AG08395 (cell line): ENCODE results near the gene CDIP1.

ENCODE experiments used
- DNase-seq: peaks from one replicate; pipeline ENCODE4 v3.0.0; 2012; ENCODE audit warnings: mixed read lengths, low spot score

Gene CDIP1

DNA sequence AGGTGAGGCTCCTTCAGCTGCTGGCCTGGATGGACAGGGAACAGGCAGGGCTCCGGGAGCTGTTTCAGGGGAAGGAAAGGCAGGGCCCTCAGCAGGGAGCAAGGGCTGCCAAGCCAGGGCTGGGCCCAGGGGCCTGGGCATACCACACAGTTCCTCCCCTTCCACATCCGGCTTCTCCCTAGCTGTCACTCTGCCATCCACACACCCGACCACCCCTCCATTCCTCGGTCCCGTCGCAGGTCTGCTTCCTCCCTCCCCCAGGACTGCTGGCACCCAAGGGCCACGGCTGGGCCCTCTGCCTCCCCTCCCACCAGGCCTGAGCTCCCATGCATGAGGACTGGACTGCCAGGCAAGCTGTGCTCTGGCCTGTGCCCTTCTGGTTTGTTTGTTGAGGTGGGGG, 24.0 kb downstream of the CDIP1 start:
- no peak for DNase-seq

DNA sequence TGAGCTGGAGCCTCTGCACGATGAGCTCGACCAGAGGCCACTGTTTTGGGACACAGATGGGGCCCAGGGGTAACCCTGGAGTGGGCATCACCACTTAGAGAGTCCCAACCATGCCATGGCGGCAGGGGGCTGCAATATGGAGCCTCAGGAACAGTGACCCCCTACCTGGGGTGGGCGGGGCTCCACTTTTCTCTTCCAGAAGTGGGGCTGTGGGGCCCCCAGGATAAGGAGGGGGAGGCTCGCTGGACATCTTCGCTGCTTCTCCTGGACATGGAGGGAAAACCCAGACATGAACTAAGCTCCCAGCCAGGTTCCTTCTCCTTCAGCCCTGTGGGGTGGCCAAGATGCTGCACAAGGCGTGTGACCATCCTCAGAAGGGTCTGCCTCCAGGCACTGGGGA, 24.7 kb downstream of the CDIP1 start:
- DNase-seq = no peak

DNA sequence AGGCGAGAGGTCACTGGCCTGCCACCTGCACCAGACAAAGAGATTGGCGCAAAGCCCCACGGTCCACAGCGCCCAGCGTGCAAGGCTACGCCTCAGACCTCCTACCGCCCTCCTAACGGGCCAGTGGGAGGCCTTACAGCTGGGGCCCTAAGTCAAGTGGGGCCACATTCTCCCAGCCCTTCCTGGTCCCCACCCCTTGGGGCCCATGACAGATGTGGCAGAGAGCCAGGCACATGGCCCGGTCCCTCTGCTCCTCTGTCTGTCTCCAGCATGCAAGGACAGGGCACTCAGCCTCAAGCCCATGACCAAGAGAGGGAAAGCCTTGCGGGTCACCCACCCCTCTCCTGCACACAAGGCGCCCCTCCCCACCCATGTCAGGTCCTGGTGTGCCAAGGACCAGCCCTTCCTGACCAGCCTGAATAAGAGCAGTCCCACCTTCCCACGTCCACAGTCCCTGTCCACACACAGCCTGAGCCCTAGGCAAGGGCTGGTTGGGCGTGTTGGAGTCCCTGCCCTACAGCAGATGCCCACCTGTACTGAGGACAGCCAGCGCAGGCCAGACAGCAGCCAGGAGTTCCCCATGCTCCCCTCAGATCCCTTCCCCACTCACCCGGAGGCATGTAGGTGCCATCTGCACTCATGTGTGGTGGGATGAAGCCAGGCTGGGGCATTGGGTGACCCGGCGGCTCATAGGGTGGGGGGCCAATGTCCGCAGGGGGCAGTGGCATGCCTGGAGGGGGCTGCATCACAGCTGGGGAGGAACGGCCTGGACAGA, 25.3 kb downstream of the CDIP1 start:
- no peak for DNase-seq

DNA sequence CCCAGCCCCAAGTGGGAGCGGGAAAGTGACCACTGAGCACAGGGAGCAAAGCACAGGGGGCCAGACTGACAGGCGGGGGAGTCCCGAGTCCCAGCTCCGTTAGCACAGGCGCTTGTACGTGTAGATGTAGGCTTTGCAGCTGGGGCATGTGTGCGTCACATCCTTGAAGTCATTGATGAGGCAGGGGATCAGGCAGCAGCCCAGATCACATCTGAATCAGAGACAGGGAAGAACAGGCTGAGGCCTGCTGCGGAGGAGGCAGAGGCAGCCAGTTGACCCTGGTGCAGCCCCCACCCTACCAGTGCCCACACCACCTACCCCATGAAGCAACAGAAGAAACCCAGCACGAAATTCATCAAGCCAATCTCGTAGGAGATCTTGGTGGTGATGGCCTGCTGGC, 26.1 kb downstream of the CDIP1 start:
- DNase-seq = no peak

GRCh38 chr16:4511441-4512082, 27.0 kb downstream of the CDIP1 start:
- peak; percentile 53 for DNase-seq

GRCh38 chr16:4510747-4511426, 27.7 kb downstream of the CDIP1 start:
- no peak for DNase-seq

DNA sequence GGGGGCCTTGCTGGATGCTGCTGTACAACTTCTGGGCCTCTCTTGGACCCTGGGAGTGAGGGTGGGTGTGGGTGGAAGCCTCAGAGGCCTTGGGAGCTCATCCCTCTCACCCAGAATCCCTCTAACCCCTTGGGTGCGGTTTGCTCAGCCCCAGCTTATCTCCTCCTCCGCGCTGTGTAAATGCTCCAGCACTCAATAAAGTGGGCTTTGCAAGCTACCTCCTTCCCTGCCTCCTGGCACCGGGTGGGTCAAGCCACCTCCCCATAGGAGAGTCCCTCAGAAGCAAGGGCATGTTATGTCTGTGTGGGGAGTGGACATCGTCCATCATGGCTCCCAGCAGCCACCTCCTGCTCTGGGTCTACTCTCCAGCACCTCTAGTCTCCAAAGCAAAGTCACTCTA, 28.4 kb downstream of the CDIP1 start:
- no peak for DNase-seq

GRCh38 chr16:4509420-4509819, 29.2 kb downstream of the CDIP1 start:
- no peak for DNase-seq

DNA sequence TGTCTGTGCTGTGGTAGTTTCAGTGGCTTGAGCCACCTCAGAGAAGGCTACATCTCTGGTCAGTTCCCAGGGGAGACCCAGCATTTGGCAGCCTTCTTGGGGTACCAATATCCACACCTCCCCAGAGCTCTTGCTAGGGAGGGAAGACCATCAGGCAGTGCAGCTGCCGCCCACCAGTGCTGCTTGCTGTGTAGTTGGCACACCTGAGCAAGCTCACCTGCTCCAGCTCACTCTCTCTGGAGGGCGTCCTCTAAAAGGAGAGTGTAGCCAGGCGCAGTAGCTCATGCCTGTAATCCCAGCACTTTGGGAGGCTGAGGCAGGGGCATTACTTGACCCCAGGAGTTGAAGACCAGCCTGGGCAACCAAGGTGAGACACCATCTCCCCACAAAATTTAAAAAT, 29.8 kb downstream of the CDIP1 start:
- no peak for DNase-seq

DNA sequence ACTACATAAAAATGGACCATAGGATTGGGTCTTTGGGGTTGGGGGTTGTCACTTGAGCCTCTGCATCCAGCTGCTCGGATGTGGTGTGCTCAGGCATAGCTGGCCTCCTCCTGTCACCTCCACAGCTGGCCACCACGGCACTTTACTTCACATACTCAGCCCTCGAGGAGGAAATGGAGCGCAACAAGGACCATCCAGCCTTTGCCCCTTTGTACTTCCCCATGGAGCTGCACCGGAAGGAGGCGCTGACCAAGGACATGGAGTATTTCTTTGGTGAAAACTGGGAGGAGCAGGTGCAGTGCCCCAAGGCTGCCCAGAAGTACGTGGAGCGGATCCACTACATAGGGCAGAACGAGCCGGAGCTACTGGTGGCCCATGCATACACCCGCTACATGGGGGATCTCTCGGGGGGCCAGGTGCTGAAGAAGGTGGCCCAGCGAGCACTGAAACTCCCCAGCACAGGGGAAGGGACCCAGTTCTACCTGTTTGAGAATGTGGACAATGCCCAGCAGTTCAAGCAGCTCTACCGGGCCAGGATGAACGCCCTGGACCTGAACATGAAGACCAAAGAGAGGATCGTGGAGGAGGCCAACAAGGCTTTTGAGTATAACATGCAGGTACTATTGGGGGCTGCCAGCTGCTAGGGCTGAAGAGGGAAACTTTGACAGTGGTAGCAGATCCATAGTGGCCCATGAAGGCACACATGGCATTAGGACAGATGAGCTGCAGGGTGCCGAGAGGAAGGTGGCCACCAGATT, 30.8 kb downstream of the CDIP1 start:
- no peak for DNase-seq

DNA sequence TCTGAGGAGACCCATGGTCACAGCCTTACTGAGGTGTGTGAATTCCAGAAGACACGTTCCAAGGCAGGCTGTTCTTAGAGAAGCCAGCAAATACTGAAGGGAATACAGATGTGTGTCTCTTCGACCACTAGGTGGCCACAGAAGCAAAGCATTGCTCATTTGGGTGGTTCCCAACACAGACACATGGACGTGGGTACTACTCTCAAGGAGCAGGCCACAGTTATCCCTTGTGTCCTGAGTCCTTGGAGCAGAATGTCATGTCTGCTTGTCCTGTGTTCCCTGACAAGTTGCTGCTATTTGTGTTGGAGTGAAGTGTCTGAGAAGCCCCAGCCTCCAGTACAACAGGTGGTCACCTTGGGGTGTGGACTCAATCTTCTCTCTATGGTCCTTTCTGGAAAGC, 32.1 kb downstream of the CDIP1 start:
- peak; percentile 83 for DNase-seq

GRCh38 chr16:4505356-4506147, 33.0 kb downstream of the CDIP1 start:
- no peak for DNase-seq

DNA sequence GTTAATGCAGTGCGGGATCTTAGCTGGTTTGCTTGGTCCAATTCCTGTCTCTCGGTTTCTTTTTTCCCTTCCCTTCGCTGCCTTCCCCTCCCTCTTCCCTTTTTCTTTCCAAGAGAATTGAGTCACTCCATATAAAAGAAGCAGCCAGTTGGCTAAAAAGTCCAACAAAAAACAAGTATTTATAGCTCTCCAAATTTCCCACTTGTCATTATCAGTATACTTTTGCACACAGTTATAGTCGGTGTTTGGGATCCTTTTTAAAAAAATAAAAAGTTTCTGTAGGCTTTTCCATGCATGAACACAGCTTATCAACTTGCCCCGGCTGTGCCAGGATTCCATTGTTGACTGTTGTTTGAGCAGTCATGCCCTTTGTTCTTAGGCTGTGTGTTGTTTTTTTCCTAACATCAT, 37.5 kb downstream of the CDIP1 start:
- DNase-seq = peak; percentile 40

- peak; percentile 95 for DNase-seq
These were observed 38.3 kb downstream of the CDIP1 start for GRCh38 chr16:4500272-4500671.

DNA sequence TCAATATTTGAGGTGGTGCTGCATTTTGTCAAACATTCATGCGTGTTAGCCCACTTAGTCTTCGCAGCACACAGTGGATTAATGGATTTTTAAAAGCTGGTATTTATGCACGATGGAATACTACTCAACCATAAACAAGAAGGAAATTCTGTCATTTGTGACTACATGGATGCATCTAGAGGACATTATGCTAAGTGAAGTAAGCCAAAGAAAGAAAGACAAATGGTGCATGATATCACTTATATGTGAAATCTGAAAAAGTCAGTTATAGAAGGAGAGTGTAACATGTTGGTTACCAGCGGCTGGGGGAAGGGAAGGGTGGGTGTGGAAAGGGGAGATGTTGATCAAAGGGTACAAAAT, 39.4 kb downstream of the CDIP1 start:
- DNase-seq = no peak

- no peak for DNase-seq
These were observed 39.9 kb downstream of the CDIP1 start for GRCh38 chr16:4498546-4499195.

DNA sequence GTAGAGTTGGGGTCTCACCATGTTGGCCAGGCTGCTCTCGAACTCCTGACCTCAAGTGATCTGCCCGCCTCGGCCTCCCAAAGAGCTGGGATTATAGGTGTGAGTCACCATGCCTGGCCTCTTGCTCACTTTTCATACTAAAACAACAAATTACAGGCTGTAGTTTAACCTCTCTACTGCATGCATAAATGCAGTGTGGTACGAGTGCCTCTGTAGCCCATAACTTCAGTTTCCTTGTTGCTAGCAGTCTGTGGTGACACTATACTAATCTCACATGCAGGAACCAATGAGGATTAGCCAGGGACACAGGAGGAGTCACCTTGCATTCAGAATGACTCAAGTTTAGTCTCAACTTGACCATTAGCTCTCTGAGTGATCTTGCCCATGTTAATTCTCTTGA, 42.3 kb downstream of the CDIP1 start:
- DNase-seq = peak; percentile 48

- no peak for DNase-seq
These were observed 42.8 kb downstream of the CDIP1 start for GRCh38 chr16:4495766-4496165.

GRCh38 chr16:4494746-4495490, 43.7 kb downstream of the CDIP1 start:
- DNase-seq = peak; percentile 60

DNA sequence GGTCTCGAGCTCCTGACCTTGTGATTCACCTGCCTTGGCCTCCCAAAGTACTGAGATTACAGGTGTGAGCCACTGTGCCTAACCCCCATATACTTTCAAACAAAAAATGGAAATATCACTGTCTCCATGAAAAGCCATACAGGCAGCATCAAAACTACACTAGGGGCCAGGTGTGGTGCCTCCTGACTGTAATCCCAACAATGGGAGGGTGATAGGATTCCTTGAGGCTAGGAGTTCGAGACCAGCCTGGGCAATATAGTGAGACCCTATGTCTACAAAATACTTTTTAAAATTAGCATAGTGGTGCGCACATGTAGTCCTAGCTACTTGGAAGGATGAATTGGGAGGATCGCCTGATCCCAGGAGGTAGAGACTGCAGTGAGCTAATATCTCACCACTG, 46.7 kb downstream of the CDIP1 start:
- no peak for DNase-seq

- DNase-seq = peak; percentile 67
These were observed 49.5 kb downstream of the CDIP1 start for GRCh38 chr16:4489030-4489429.
